K562 (cell line): ENCODE data around the gene COX10. TPM values are rescaled to one million over a fixed set of nuclear protein-coding genes. Genes with fewer than 3 reads are reported as not detected.

ENCODE experiments used
- NBN ChIP-seq: fragments of 450-650 bp; IDR thresholded peaks from 2 replicates; pipeline ENCODE4 v1.6.1; 2016; ENCODE audit warnings: low read depth, mild to moderate bottlenecking
- TBP ChIP-seq: optimal IDR thresholded peaks from 2 replicates; pipeline ENCODE3; 2011; ENCODE audit warnings: low read depth, low read length, improper control_type of control experiment
- ZNF224 ChIP-seq: sonication (generic); formaldehyde crosslinking; IDR thresholded peaks from 2 replicates; pipeline ENCODE4 v1.8.0; 2022; ENCODE audit warnings: mild to moderate bottlenecking, missing genetic modification reagents
- polyA plus RNA-seq, 8 experiments: library from polyadenylated mRNA; depleted of rRNA in 4 of 8; stranded (reverse) in 5 of 8; unstranded in 3 of 8; fragments of >200 nt; fragmentation: Nextera tagmentation in 2 of 8; fragmentation: Illumina TruSeq in 1 of 8; extraction: Ambion mirVana in 2 of 8; extraction: Trizol in 1 of 8; gene quantifications; 2 replicates each; pipeline versions ENCODE4 v1.2.1 to v1.2.3, GENCODE V29; 2011 to 2014; ENCODE audit warnings: inconsistent platforms in 1 of 8, missing spikeins in 1 of 8
- total RNA-seq, 7 experiments: library from RNA; depleted of rRNA in 6 of 7; stranded (reverse); fragments of >200 nt in 6 of 7; fragmentation: Illumina TruSeq in 2 of 7; extraction: Trizol in 2 of 7; gene quantifications; 2 replicates each; pipeline versions ENCODE4 v1.2.1 to v1.2.3, GENCODE V29; 2011 to 2021; ENCODE audit warnings: low replicate concordance in 1 of 7
- TF ChIP-seq, protein P1 (sequence below): fragments of 450-650 bp; IDR thresholded peaks from 2 replicates; pipeline ENCODE4 v1.6.1; 2016; ENCODE audit warnings: low read depth

Gene COX10
- total and polyA plus RNA-seq, 9 of the 15 experiments (the other 6 are each of a cell fraction or from before 2014, with no cell fraction given) = 10.3 to 26.4 (median 17.8) TPM

DNA sequence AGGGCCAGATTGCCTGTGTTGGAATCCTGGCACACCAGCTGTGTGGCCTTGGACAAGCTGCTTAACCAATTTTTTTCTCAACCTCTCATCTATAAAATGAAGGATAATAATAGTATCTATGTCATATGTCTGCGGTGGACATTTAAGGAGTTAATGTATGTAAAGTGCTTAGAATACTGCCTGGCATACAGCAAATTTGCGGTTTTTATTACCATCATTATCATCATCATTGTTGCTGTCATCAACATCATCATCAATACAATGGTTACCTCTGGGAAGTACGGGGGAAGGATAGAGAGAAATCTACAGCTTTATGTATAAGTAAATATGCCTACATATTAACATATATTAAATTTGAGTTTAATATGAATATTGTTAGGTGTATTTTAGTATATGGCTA is 37.1 kb upstream of the COX10 start (continued):
- TF ChIP-seq TBP (no peak), NBN (no peak), ZNF224 (no peak)
- TF ChIP-seq, protein P1, sequence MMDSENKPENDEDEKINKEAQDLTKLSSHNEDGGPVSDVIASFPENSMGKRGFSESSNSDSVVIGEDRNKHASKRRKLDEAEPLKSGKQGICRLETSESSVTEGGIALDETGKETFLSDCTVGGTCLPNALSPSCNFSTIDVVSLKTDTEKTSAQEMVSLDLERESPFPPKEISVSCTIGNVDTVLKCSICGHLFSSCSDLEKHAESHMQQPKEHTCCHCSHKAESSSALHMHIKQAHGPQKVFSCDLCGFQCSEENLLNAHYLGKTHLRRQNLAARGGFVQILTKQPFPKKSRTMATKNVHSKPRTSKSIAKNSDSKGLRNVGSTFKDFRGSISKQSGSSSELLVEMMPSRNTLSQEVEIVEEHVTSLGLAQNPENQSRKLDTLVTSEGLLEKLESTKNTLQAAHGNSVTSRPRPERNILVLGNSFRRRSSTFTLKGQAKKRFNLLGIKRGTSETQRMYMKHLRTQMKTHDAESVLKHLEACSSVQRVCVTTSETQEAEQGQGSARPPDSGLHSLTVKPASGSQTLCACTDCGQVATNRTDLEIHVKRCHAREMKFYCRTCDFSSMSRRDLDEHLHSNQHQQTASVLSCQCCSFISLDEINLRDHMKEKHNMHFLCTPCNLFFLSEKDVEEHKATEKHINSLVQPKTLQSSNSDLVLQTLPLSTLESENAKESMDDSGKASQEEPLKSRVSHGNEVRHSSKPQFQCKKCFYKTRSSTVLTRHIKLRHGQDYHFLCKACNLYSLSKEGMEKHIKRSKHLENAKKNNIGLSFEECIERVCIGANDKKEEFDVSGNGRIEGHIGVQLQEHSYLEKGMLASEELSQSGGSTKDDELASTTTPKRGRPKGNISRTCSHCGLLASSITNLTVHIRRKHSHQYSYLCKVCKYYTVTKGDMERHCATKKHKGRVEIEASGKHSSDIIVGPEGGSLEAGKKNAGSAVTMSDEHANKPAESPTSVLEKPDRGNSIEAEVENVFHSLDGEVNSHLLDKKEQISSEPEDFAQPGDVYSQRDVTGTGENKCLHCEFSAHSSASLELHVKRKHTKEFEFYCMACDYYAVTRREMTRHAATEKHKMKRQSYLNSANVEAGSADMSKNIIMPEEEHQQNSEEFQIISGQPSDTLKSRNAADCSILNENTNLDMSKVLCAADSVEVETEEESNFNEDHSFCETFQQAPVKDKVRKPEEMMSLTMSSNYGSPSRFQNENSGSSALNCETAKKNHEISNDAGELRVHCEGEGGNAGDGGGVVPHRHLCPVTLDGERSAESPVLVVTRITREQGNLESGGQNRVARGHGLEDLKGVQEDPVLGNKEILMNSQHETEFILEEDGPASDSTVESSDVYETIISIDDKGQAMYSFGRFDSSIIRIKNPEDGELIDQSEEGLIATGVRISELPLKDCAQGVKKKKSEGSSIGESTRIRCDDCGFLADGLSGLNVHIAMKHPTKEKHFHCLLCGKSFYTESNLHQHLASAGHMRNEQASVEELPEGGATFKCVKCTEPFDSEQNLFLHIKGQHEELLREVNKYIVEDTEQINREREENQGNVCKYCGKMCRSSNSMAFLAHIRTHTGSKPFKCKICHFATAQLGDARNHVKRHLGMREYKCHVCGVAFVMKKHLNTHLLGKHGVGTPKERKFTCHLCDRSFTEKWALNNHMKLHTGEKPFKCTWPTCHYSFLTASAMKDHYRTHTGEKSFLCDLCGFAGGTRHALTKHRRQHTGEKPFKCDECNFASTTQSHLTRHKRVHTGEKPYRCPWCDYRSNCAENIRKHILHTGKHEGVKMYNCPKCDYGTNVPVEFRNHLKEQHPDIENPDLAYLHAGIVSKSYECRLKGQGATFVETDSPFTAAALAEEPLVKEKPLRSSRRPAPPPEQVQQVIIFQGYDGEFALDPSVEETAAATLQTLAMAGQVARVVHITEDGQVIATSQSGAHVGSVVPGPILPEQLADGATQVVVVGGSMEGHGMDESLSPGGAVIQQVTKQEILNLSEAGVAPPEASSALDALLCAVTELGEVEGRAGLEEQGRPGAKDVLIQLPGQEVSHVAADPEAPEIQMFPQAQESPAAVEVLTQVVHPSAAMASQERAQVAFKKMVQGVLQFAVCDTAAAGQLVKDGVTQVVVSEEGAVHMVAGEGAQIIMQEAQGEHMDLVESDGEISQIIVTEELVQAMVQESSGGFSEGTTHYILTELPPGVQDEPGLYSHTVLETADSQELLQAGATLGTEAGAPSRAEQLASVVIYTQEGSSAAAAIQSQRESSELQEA = no peak
